ENCODE measurements around the gene IL21.
"Not testable (repeated sequence)": the region's sequence is repeated elsewhere in the genome, so short reads cannot be mapped to it uniquely, and the experiment has no call there.

The IL21 gene

DNA sequence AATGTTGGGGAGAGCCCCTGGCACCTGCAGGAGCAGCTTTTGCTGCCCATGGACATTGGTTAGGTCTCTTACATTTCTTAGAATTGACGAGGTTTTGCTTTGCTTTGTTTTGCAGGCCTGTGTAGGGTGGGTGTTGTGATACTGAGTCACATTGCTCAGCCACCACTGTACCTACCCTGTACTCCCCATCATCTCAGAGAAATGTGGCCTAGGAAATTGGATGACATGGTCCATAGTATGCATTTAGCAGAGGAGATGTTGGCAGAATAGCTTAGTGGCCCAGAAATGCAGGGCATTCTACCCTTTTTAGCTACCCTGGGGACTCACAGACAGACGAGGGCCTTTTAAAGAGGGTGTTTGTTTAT lies 43.7 kb downstream of the IL21 start:
- DNase-seq = peak in 3 of 14 donors; percentile 4 to 10 (median 4)

DNA sequence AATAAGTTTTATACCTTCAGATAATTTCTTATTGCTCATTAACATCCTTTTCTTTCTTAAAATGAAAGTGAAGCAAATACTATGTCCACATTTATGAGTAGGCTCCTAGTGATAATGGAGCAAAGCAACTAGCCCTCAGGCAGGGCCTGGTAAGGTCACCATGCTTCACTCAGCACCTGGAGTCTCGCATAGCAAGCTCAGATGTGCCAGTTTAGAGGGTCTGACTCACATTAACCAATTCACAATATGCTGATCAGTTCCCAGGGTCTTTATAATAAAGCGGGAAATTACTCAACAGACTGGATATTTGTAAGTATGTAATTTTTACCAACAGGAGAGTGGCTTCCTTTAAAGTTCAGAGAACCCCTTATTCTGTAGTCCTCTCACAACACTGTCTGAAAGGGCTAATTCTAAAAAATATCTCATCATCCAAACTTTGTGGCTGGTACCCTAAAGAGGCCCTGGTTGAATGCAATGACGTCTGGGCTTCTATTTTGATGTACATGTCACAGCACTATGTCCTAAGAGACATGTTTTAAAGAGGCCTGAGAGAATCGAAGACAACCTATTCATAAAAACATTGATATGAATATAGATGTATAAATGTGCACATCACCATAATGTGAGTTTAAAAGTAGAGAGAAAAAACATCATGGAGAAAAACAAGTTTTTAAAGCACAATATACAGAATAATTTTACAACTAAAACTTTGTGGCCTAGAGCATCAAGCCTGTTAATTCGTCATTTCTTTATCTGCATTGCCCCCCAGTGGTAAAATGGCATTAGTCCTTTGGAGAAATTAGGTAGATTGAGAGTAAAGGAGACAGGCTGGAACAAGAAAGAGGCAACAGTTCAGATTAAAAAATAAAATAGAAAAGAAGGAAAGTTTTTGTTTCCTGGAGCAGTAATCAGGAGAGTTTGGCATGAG lies 44.3 kb downstream of the IL21 start:
- peak in 1 of 14 donors; percentile 51 for DNase-seq

DNA sequence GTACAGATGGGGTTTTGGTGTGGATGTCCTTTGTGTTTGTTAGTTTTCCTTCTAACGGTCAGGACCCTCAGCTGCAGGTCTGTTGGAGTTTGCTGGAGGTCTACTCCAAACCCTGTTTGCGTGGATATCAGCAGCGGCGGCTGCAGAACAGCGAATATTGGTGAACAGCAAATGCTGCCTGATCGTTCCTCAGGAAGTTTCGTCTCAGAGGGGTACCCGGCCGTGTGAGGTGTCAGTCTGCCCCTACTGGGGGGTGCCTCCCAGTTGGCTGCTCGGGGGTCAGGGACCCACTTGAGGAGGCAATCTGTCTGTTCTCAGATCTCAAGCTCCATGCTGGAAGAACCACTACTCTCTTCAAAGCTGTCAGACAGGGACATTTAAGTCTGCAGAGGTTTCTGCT lies 46.5 kb downstream of the IL21 start:
- not testable (repeated sequence) for DNase-seq

DNA sequence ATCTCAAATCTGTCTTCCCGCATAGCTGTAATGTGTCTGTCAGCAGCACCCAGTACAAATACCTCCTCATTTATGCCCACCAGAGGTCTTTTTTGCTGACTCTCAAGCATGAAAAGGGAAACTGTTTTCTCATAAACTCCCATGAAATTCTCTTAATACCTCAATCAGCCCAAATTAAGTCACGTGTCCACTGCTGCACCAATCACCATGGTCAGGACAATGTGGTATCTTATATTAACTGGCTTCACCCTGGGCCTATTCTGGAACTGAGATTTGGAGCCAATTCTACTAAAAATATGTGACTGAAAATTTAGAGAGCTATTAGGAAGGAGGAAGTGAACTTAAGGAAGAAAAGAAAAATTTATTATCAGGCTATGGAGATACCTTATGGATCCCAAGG lies 58.4 kb downstream of the IL21 start:
- DNase-seq = no peak

All from C1 segment of cervical spinal cord (tissue), 14 donors.